Measurements from ENCODE around the gene GABPA.
A peak's percentile ranks its signal among the peaks of the same experiment; 100 is the strongest.
"Not testable (repeated sequence)": the region's sequence is repeated elsewhere in the genome, so short reads cannot be mapped to it uniquely, and the experiment has no call there.

GABPA gene

DNA sequence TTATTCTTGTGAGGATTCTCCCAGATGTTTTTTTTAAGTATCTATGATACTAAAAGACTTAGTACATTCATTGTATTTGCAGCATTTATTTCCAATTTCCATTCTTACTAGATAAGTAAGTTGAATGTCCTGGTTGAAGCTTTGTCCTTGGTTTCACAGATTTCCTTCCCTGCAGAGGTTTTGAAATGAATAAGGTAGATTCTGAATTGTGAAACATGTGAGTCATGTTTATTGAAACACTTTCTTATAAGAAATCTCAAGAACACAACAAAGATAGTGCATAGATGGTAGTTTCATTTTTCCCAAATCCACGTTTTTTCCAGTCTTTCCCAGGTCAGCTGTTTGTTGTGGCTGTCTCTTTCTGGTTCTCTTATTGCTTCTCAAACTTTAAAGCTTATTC is 24.8 kb downstream of the GABPA start:
- FAIRE-seq = no peak
- no peak for DNase-seq (ENCODE audit: insufficient read length, low spot score)
- TF ChIP-seq POLR2A (IDR thresholded peaks at IDR 0.05; ENCODE audit: low read depth, low read length) = no peak

- FAIRE-seq (no peak), DNase-seq (ENCODE audit: insufficient read length, low spot score) (no peak)
- TF ChIP-seq POLR2A (IDR thresholded peaks at IDR 0.05; ENCODE audit: low read depth, low read length) = no peak
Observed at GRCh38 chr21:25760061-25760460, 25.3 kb downstream of the GABPA start.

DNA sequence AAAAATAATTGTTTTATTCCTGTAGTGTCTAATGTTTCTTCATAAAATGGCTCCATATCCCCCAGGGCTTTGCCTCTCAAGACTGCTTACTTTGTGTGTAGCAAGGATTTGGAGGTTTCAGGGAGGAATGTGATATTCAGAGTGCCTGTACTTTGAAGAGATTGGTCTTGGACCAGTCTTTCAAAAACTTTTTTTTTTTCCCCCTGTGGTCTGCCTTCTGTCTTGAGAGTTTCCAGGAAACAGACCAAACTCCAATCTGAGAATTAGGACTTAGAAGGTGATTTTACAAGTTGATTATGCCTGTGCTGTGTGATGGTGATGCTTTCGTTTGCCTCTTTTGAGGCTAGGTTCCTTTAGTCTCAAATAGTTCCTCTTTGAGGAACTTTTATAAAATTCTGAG is 25.9 kb downstream of the GABPA start:
- TF ChIP-seq POLR2A (IDR thresholded peaks at IDR 0.05; ENCODE audit: low read depth, low read length) = no peak
- DNase-seq (ENCODE audit: insufficient read length, low spot score) (no peak), FAIRE-seq (no peak)

DNA sequence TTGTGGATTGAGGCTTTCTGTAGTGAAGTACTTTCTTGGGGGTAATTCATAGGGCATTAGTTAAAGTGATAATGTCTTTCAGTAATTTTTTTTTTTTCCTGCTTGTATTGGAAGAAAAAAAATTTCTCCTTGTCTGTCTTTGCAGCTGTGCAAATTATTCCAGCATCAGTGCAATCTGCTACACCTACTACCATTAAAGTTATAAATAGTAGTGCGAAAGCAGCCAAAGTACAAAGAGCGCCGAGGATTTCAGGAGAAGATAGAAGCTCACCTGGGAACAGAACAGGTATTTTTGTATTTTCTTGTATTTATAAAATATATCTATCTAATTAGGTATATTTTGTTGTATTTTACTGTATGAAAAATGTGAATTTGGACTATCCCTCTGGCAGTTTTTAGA is 29.3 kb downstream of the GABPA start:
- TF ChIP-seq POLR2A (IDR thresholded peaks at IDR 0.05; ENCODE audit: low read depth, low read length) = no peak
- DNase-seq (ENCODE audit: insufficient read length, low spot score) (no peak), FAIRE-seq (no peak)

GRCh38 chr21:25767921-25768320 is 33.1 kb downstream of the GABPA start:
- FAIRE-seq (no peak), DNase-seq (ENCODE audit: insufficient read length, low spot score) (no peak)
- no peak for TF ChIP-seq POLR2A (IDR thresholded peaks at IDR 0.05; ENCODE audit: low read depth, low read length)

DNA sequence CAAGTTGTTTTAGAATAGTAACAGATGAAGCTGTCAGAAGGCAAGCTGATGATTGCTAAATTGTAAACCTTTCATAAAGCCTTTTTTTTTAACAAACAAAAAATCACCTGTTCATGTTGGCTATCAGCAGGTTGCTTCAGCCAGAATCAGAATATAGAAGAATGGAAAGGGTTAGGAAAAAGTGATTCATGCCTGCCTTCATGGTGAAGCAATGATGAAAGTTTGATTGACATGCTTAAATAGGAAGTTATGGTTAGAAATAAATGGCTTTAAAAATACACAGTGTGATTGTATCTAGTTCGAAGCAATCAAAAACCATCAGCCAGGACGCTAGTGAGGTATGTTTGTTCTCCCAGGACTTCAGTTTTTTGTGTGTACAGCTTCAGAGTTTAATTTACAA is 37.9 kb downstream of the GABPA start:
- no peak for DNase-seq (ENCODE audit: insufficient read length, low spot score)
- no peak for FAIRE-seq
- no peak for TF ChIP-seq POLR2A (IDR thresholded peaks at IDR 0.05; ENCODE audit: low read depth, low read length)

- FAIRE-seq = no peak
- no peak for DNase-seq (ENCODE audit: insufficient read length, low spot score)
- TF ChIP-seq POLR2A (IDR thresholded peaks at IDR 0.05; ENCODE audit: low read depth, low read length) = no peak
Observed at GRCh38 chr21:25776440-25776839, 41.7 kb downstream of the GABPA start.

DNA sequence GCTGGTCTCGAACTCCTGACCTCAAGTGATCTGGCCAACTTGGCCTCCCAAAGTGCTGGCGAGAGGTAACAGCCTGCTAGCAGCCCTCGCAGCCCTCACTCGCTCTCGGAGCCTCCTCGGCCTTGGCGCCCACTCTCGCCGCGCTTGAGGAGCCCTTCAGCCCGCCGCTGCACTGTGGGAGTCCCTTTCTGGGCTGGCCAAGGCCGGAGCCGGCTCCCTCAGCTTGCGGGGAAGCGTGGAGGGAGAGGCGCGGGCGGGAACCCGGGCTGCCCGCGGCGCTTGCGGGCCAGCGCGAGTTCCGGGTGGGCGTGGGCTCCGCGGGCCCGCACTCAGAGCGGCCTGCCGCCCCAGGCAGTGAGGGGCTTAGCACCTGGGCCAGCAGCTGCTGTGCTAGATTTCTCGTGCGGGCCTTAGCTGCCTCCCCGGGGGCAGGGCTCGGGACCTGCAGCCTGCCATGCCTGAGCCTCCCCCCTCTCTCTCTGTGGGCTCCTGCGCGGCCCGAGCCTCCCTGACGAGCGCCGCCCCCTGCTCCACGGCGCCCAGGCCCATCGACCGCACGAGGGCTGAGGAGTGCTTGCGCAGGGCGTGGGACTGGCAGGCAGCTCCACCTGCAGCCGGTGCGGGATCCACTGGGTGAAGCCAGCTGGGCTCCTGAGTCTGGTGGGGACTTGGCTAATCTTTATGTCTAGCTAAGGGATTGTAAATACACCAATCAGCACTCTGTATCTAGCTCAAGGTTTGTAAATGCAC is 43.5 kb downstream of the GABPA start:
- not testable (repeated sequence) for FAIRE-seq; DNase-seq (ENCODE audit: insufficient read length, low spot score)

DNA sequence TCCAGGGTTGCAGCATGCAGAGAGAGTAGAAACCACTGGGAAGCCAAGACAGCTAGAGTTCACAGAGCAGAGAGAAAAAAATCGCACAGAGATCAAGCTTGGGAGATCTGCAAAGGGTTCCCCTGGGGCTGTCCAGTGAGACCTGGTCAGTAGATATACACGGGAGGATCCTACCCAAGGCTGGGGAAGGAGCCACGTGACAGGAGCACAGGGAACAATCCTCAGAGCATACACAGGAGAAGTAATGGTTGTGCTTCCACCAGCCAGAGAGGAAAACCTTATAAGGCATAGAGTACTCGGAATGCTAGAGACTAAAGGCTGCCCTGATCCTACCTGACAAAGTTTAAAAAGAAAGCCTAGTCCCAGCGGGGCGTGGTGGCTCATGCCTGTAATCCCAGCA is 53.9 kb downstream of the GABPA start:
- TF ChIP-seq POLR2A (IDR thresholded peaks at IDR 0.05; ENCODE audit: low read depth, low read length) = no peak
- DNase-seq (ENCODE audit: insufficient read length, low spot score) (no peak), FAIRE-seq (no peak)

GRCh38 chr21:25790122-25790877 is 55.5 kb downstream of the GABPA start:
- FAIRE-seq (peak; percentile 70), DNase-seq (ENCODE audit: insufficient read length, low spot score) (peak; percentile 15)
- TF ChIP-seq POLR2A (IDR thresholded peaks at IDR 0.05; ENCODE audit: low read depth, low read length) = no peak

GRCh38 chr21:25790878-25791204 is 56.1 kb downstream of the GABPA start:
- TF ChIP-seq POLR2A (IDR thresholded peaks at IDR 0.05; ENCODE audit: low read depth, low read length) = no peak
- FAIRE-seq (no peak), DNase-seq (ENCODE audit: insufficient read length, low spot score) (no peak)

GRCh38 chr21:25791319-25791718 is 56.5 kb downstream of the GABPA start:
- no peak for TF ChIP-seq POLR2A (IDR thresholded peaks at IDR 0.05; ENCODE audit: low read depth, low read length)
- DNase-seq (ENCODE audit: insufficient read length, low spot score) = no peak
- no peak for FAIRE-seq

- DNase-seq (ENCODE audit: insufficient read length, low spot score) (peak; percentile 67), FAIRE-seq (peak; percentile 96)
- no peak for TF ChIP-seq POLR2A (IDR thresholded peaks at IDR 0.05; ENCODE audit: low read depth, low read length)
Observed at GRCh38 chr21:25801217-25802014, 66.6 kb downstream of the GABPA start.

GRCh38 chr21:25806060-25806459 is 71.3 kb downstream of the GABPA start:
- no peak for FAIRE-seq
- DNase-seq (ENCODE audit: insufficient read length, low spot score) = no peak
- TF ChIP-seq POLR2A (IDR thresholded peaks at IDR 0.05; ENCODE audit: low read depth, low read length) = no peak
